NCI-H146 treated with DMSO at 0.1 percent for 48 hours (cell line): Measurements from ENCODE around the gene BEST2.

Experiments
- DNase-seq: peaks from one replicate; lab custom pipeline; 2025; ENCODE audit not compliant: unreplicated experiment; lab: John Stamatoyannopoulos, UW

BEST2 gene

GRCh38 chr19:12767150-12767549 lies 15.6 kb downstream of the BEST2 start:
- DNase-seq, result no peak

GRCh38 chr19:12767666-12768065 lies 16.1 kb downstream of the BEST2 start:
- no peak for DNase-seq

GRCh38 chr19:12769689-12770088 lies 18.1 kb downstream of the BEST2 start:
- DNase-seq, result no peak

- no peak for DNase-seq
Observed at GRCh38 chr19:12770922-12771321, 19.3 kb downstream of the BEST2 start.

GRCh38 chr19:12772323-12772722 lies 20.7 kb downstream of the BEST2 start:
- no peak for DNase-seq

GRCh38 chr19:12773571-12773970 lies 22.0 kb downstream of the BEST2 start:
- no peak for DNase-seq

GRCh38 chr19:12774588-12775555 lies 23.3 kb downstream of the BEST2 start, which contains the start of gene HOOK2:
HOOK2 (minus strand) TSS chr19:12775552; CDS start chr19:12775449, 103 bp downstream.
- peak; percentile 94 for DNase-seq

GRCh38 chr19:12777217-12778016 lies 25.8 kb downstream of the BEST2 start:
- DNase-seq, result peak; percentile 85

- peak; percentile 82 for DNase-seq
Observed at GRCh38 chr19:12778017-12778904, 26.7 kb downstream of the BEST2 start.

- no peak for DNase-seq
Observed at GRCh38 chr19:12778905-12779161, 27.2 kb downstream of the BEST2 start.

GRCh38 chr19:12779162-12779993 lies 27.8 kb downstream of the BEST2 start:
- DNase-seq, result peak; percentile 39

GRCh38 chr19:12782174-12782423 lies 30.5 kb downstream of the BEST2 start:
- no peak for DNase-seq

GRCh38 chr19:12782424-12783290 lies 31.1 kb downstream of the BEST2 start:
- peak; percentile 74 for DNase-seq

GRCh38 chr19:12783291-12783848 lies 31.8 kb downstream of the BEST2 start:
- no peak for DNase-seq

- no peak for DNase-seq
Observed at GRCh38 chr19:12783849-12784393, 32.3 kb downstream of the BEST2 start.

GRCh38 chr19:12784394-12784870 lies 32.8 kb downstream of the BEST2 start:
- DNase-seq, result no peak

- DNase-seq, result no peak
Observed at GRCh38 chr19:12784871-12785430, 33.4 kb downstream of the BEST2 start.

- no peak for DNase-seq
Observed at GRCh38 chr19:12785431-12786031, 33.9 kb downstream of the BEST2 start.
